Measurements from ENCODE around the gene BRD3. TPM values are rescaled to one million over a fixed set of nuclear protein-coding genes. Genes with fewer than 3 reads are reported as not detected.
A peak's percentile ranks its signal among the peaks of the same experiment; 100 is the strongest.
"Not testable (repeated sequence)": the region's sequence is repeated elsewhere in the genome, so short reads cannot be mapped to it uniquely, and the experiment has no call there.

BRD3 gene
- total RNA-seq, 1 donor from 2014 or later: 43.3 TPM

DNA sequence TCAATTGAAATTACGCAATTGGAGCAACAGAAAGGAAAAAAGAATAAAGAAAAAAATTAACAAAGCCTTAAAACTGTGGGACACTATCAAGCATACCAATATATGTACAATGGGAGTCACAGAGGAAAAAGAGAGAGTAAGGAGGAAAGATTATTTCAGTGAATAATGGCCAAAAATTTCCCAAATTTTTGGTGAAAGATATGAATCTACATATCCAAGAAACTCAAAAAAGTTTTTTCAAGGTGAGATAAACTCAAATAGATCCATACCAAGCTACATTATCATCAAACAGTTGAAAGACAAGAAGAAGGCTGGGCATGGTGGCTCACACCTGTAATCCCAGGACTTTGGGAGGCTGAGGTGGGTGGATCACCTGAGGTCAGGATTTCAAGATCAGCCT lies 8.8 kb upstream of the BRD3 start:
- peaks cover 7% of the 10 kb centered on the region for H3K27me3 Mint-ChIP-seq (ENCODE audit: low read depth)
- peaks cover 3% of the 10 kb centered on the region for H3K36me3 Mint-ChIP-seq (ENCODE audit: low read depth)
- H3K4me3 Mint-ChIP-seq (ENCODE audit: low read depth): no peak overlapping the region

DNA sequence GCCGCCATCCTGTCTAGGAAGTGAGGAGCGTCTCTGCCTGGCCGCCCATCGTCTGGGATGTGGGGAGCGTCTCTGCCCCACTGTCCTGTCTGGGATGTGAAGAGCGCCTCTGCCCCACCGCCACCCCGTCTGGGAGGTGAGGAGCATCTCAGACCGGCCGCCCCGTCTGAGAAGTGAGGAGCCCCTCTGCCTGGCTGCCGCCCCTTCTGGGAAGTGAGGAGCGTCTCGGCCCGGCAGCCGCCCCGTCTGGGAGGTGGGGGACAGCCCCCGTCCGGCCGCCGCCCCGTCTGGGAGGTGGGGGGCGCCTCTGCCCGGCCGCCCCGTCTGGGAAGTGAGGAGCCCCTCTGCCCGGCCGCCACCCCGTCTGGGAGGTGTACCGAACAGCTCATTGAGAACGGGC lies 7.9 kb upstream of the BRD3 start:
- not testable (repeated sequence) for H3K4me3 Mint-ChIP-seq (ENCODE audit: low read depth)

More for the DNA sequence above, 8.8 kb upstream of the BRD3 start:
- Mint-ChIP-seq H3K9me3 (peaks cover 18% of the 10 kb centered on the region), H3K4me1 (ENCODE audit: low read depth) (no peaks in the 10 kb centered on the region), H3K27ac (no peak overlapping the region)
- no peak for DNase-seq (ENCODE audit: low spot score)
- intact Hi-C loops (cut with micrococcal nuclease): no loop called here

DNA sequence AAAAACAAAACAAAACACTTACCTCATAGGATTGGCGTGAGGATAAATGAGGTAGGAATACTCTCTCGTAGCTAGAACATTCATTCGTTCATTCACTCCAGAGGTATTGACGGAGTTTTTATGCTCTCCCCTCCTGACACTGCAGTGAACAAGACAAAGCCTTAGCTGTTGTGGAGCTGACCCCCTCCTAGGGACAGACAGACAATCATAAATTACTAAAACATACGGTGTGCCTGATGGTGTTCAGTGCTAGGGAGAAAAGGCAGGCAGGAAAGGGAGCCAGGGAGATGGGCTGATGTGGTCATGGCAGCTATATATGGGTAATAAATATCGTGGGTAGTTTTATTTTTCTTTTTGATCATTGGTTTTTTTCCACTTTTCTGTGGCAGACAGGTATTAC lies 5.7 kb upstream of the BRD3 start:
- H3K36me3 Mint-ChIP-seq (ENCODE audit: low read depth): peaks cover 3% of the 10 kb centered on the region
- H3K27me3 Mint-ChIP-seq (ENCODE audit: low read depth): peaks cover 27% of the 10 kb centered on the region
- intact Hi-C loops (cut with micrococcal nuclease): no loop called here
- H3K4me3 Mint-ChIP-seq (ENCODE audit: low read depth): no peak overlapping the region
- H3K27ac Mint-ChIP-seq: no peak overlapping the region
- DNase-seq (ENCODE audit: low spot score): no peak
- peaks cover 3% of the 10 kb centered on the region for H3K4me1 Mint-ChIP-seq (ENCODE audit: low read depth)
- peaks cover 13% of the 10 kb centered on the region for H3K9me3 Mint-ChIP-seq

More for the DNA sequence above, 7.9 kb upstream of the BRD3 start:
- DNase-seq (ENCODE audit: low spot score); H3K27ac Mint-ChIP-seq; H3K4me1 Mint-ChIP-seq (ENCODE audit: low read depth); H3K36me3 Mint-ChIP-seq (ENCODE audit: low read depth); intact Hi-C loops (cut with micrococcal nuclease): not testable (repeated sequence)
- H3K9me3 Mint-ChIP-seq: peaks cover 18% of the 10 kb centered on the region
- peaks cover 13% of the 10 kb centered on the region for H3K27me3 Mint-ChIP-seq (ENCODE audit: low read depth)

DNA sequence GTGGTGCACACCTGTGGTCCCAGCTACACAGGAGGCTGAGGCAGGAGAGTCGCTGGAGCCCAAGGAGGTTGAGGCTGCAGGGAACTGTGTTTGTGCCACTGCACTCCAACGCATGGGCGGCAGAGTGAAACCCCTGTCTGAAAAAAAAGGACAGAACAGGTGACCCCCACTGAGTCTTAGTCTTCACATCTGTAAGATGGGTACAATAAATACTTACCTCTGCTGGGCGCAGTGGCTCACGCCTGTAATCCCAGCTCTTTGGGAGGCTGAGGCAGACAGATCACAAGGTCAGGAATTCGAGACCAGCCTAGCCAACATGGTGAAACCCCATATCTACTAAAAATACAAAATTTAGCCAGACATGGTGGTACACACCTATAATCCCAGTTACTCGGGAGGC lies 4.9 kb upstream of the BRD3 start:
- H3K4me1 Mint-ChIP-seq (ENCODE audit: low read depth); H3K4me3 Mint-ChIP-seq (ENCODE audit: low read depth); intact Hi-C loops (cut with micrococcal nuclease); H3K36me3 Mint-ChIP-seq (ENCODE audit: low read depth); H3K27ac Mint-ChIP-seq; DNase-seq (ENCODE audit: low spot score): not testable (repeated sequence)
- peaks cover 27% of the 10 kb centered on the region for H3K27me3 Mint-ChIP-seq (ENCODE audit: low read depth)
- H3K9me3 Mint-ChIP-seq: peaks cover 13% of the 10 kb centered on the region

DNA sequence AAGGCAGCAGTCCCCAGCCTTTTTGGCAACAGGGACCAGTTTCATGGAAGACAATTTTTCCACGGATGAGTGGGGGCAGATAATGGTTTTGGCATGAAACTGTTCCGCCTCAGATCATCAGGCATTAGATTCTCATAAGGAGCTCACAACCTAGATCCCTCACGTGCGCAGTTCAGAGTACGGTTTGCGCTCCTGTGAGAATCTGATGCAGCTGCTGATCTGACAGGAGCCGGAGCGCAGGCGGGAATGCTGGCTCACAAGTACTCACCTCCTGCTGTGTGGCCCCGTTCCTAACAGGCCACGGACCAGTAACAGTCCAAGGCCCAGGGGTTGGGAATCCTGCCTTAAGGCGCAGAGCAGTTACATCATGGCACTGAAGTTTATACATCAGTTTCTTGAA lies 3.3 kb upstream of the BRD3 start:
- no peak overlapping the region for H3K27ac Mint-ChIP-seq
- intact Hi-C loops (cut with micrococcal nuclease): no loop called here
- peaks cover 8% of the 10 kb centered on the region for H3K4me1 Mint-ChIP-seq (ENCODE audit: low read depth)
- no peaks in the 10 kb centered on the region for H3K36me3 Mint-ChIP-seq (ENCODE audit: low read depth)
- no peak overlapping the region for H3K4me3 Mint-ChIP-seq (ENCODE audit: low read depth)
- DNase-seq (ENCODE audit: low spot score): no peak
- peaks cover 27% of the 10 kb centered on the region for H3K27me3 Mint-ChIP-seq (ENCODE audit: low read depth)
- peaks cover 7% of the 10 kb centered on the region for H3K9me3 Mint-ChIP-seq

DNA sequence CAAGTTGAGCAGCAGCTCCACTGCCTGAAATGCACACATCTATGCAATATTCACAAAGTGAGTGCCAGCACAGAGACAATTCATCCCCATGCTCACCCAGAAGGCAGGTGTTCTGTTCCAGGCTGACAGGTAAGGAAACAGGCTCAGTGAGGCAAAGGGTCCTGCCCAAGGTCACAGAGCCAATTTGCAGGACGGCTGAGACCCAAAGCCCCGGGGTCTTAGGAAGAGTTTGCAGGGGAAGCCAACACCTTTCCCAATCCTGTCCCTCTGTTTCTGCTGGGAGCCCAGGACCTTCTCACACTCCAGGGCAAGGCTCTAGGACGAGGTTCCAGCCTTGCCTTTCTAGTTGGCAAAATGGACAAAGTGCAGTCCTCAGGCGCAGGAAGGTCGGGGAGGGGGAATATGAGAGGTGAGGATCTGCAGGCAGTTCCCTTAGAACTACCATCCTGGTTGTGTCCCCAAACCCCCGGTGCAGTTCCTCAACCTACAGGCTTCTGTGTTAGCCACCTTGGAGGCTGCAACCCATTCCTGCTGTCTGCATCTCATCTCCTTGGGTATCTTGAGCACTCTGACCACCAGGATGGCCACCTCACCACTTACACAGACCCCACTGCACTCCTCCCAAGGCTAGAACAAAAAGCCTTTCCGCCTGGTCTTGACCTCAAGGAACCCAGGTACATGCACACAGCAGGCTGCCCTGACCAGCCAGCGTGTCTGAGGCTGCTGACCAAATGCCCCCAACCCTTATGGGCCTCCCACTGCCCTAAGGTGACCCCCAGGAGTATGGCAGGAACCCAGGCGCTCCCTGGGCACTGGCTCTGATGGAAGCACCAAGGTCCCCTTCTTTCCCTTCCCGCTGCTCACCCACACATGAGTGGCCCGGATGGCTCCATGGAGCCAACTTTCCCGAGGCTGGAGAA lies 1.9 kb upstream of the BRD3 start:
- no peak for DNase-seq (ENCODE audit: low spot score)
- H3K4me1 Mint-ChIP-seq (ENCODE audit: low read depth): peaks cover 15% of the 10 kb centered on the region
- intact Hi-C loops (cut with micrococcal nuclease): loop anchor here (5.0 kb wide), 1 partner anchor 323 kb away; no protein-coding TSS in a partner anchor
- no peaks in the 10 kb centered on the region for H3K36me3 Mint-ChIP-seq (ENCODE audit: low read depth)
- peak overlapping the region; percentile 82 for H3K4me3 Mint-ChIP-seq (ENCODE audit: low read depth)
- H3K9me3 Mint-ChIP-seq: peaks cover 6% of the 10 kb centered on the region
- H3K27me3 Mint-ChIP-seq (ENCODE audit: low read depth): peaks cover 27% of the 10 kb centered on the region
- no peak overlapping the region for H3K27ac Mint-ChIP-seq

DNA sequence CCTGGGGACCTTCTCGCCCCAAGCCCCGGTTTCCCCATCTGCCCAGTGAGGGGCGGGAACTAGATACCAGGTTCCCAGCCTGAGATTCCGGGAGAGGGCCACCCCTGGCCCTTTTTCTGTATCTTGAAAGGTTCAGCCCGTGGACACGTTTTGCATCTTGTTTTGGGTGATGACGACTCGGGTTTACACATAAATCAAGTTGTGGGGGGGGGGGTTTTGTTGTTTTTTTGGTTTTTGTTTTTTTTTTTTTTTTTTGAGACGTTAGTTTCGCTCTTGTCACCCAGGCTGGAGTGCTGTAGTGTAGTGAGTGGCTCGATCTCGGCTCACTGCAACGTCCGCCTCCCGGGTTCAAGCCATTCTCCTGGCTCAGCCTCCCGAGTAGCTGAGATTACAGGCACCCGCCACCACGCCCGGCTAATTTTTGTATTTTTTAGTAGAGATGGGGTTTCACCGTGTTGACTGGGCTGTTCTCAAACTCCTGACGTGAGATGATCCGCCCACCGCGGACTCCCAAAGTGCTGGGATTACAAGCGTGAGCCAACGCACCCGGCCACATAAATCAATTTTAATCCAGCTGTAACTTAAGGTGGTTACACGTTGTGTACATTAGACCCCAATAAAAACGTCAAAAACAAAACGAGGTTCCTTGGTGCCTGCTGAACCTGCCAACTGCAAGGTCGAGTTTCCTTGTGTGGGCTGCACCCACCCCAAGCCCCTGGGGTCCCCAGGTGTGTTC lies 1.1 kb upstream of the BRD3 start:
- peaks cover 27% of the 10 kb centered on the region for H3K27me3 Mint-ChIP-seq (ENCODE audit: low read depth)

DNA sequence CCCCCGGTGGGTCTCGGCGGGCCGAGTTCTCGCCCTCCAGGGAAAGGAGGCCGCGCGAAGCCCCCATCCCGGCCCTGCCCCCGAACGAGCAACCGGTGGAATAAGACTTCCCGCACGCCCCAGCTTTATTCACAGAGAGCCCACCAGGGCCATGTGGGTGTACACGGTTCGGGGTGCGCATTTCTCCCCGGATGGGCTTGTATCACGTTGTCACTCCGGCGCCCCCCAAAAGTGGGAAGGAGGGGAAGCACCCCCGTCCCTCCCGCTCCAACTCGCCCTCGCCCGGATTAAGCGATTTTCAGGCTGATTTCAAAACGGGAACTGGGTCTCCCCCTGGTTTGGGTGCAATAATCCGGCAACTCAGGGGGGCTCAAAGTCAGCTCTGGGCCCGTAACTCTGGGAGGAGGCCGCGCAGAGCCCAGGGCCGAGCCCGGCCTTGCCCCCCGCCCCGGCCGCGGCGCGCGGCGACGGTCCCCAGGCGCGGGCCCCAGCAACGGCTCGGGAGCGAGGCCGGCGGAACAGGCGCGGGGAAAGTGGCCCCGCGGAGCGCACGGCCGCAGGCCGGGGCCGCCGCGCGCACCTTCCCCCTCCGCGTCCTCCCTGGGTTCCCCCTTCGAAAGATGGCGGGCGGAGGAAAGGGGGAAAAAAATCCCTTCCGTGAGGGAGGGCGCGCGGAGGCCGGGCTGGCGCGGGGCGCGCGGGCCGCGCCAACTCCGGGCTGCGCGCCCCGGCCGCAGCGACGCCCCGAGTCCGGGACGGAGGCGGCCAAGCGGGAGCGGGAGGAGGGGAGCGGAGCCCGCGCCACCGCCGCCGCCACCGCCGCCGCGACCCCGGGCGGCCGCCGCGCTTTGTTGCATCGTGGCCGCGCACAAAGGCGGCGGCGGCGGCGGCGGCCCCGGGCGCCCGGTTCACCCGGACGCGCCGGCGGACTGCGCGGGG lies 644 bp downstream of the BRD3 start:
- Mint-ChIP-seq H3K36me3 (ENCODE audit: low read depth) (peaks cover 7% of the 10 kb centered on the region), H3K9me3 (no peaks in the 10 kb centered on the region), H3K27ac (peak overlapping the region; percentile 62), H3K27me3 (ENCODE audit: low read depth) (peaks cover 20% of the 10 kb centered on the region), H3K4me1 (ENCODE audit: low read depth) (peaks cover 16% of the 10 kb centered on the region), H3K4me3 (ENCODE audit: low read depth) (peak overlapping the region; percentile 87)
- peak; percentile 35 for DNase-seq (ENCODE audit: low spot score)
- intact Hi-C loops (cut with micrococcal nuclease): loop anchor here (5.0 kb wide), 1 partner anchor 325 kb away; no protein-coding TSS in a partner anchor

More for the DNA sequence above, 1.1 kb upstream of the BRD3 start:
- intact Hi-C loops (cut with micrococcal nuclease): loop anchor here (1.0 to 5.0 kb wide), 5 partner anchors 30 to 323 kb away; partner anchors contain the start of genes BRD3OS and RNU6ATAC
- Mint-ChIP-seq H3K27ac (peak overlapping the region; percentile 83), H3K36me3 (ENCODE audit: low read depth) (no peaks in the 10 kb centered on the region), H3K9me3 (no peaks in the 10 kb centered on the region), H3K4me1 (ENCODE audit: low read depth) (peaks cover 16% of the 10 kb centered on the region), H3K4me3 (ENCODE audit: low read depth) (peak overlapping the region; percentile 82)
- DNase-seq (ENCODE audit: low spot score): no peak

DNA sequence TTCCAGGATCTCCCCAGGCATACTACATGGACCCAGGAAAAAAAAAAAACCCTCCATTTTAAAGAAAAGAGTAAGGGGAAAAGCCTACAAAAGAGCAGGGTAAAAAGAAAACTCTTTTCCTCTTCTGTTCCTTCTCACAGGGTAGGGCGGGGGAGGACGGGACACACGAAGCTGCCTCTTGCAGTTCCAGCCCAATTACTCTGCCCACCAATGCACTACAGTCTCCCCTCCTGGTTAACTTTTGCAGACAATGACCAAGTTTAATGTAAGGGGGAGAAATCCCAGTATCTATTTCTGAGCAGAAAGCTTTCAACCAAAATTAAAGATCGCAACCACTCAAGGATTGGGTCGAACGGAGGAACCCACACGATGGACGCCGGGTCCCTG lies 1.3 kb downstream of the BRD3 start:
- Mint-ChIP-seq H3K27me3 (ENCODE audit: low read depth) (peaks cover 20% of the 10 kb centered on the region), H3K27ac (peak overlapping the region; percentile 98), H3K4me1 (ENCODE audit: low read depth) (peaks cover 16% of the 10 kb centered on the region), H3K9me3 (no peaks in the 10 kb centered on the region), H3K4me3 (ENCODE audit: low read depth) (peak overlapping the region; percentile 87), H3K36me3 (ENCODE audit: low read depth) (peaks cover 7% of the 10 kb centered on the region)
- intact Hi-C loops (cut with micrococcal nuclease): loop anchor here (5.0 kb wide), 1 partner anchor 326 kb away; no protein-coding TSS in a partner anchor
- no peak for DNase-seq (ENCODE audit: low spot score)

DNA sequence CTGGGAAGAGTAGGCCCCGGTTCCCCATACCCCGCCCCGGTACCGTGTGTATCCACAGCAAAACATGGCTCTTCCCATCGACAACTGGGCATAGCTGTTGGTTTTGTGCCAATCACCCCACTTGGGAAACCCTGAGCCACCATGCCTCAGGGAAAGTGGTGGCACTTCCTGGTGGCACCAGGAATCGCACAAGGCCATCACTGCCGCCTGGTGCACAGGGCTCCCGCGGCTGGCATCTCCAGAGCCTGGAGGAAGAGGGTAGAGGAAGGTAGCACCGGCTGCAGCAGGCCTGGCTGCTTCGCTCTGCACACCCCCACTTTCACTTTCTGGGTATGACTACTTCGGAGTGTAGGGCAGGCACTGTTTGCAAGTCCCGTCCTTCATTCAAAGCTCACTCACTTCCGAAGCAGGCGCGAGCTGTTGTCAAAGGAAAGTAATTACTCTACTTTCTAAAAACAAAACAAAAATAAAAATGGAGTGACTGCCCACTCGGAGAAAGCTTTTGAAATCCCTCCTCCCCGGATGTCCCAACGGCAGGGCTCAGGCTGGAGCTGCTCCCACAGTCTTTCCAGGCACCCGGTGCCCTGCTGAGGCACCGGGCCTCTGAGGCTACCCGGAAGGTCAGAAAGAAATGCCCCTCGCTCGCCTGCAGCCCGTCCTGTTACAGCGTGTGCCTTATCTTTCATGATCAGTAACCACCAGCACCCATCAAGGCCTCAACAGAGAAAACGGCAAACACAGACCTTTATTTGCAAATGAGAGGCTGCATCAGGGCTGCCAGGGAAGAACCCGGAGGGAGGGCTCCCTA lies 2.0 kb downstream of the BRD3 start:
- peaks cover 7% of the 10 kb centered on the region for H3K36me3 Mint-ChIP-seq (ENCODE audit: low read depth)
- peak; percentile 72 for DNase-seq (ENCODE audit: low spot score)
- intact Hi-C loops (cut with micrococcal nuclease): loop anchor here (5.0 kb wide), 1 partner anchor 326 kb away; no protein-coding TSS in a partner anchor
- H3K4me3 Mint-ChIP-seq (ENCODE audit: low read depth): peak overlapping the region; percentile 87
- H3K9me3 Mint-ChIP-seq: no peaks in the 10 kb centered on the region
- peaks cover 15% of the 10 kb centered on the region for H3K27me3 Mint-ChIP-seq (ENCODE audit: low read depth)
- peaks cover 20% of the 10 kb centered on the region for H3K4me1 Mint-ChIP-seq (ENCODE audit: low read depth)
- H3K27ac Mint-ChIP-seq: peak overlapping the region; percentile 98

DNA sequence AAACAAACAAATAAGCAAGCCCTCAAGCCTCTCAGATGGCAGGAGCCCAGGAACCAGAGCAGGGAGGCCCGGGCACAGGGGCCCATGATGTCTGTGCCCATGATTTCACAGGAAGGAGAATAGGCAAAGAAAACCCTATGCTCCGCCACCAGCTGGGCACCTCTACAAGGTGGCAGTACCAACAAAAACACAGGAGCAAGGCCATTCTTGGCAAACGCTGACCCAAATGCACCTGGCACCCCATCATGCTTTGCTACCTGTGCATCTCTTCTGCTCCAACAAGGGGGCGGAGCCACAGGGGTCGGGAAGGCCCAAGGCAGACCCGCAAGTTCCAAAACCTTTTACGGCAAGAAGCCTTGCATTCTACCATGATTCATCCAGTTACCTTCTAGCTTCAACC lies 3.1 kb downstream of the BRD3 start:
- Mint-ChIP-seq H3K9me3 (no peaks in the 10 kb centered on the region), H3K4me1 (ENCODE audit: low read depth) (peaks cover 28% of the 10 kb centered on the region), H3K27me3 (ENCODE audit: low read depth) (peaks cover 6% of the 10 kb centered on the region), H3K27ac (no peak overlapping the region), H3K4me3 (ENCODE audit: low read depth) (no peak overlapping the region), H3K36me3 (ENCODE audit: low read depth) (peaks cover 7% of the 10 kb centered on the region)
- intact Hi-C loops (cut with micrococcal nuclease): loop anchor here (5.0 kb wide), 1 partner anchor 328 kb away; no protein-coding TSS in a partner anchor
- DNase-seq (ENCODE audit: low spot score): no peak
